Spleen (tissue), 11 donors: ENCODE measurements around the gene NFIX. TPM values are rescaled to one million over a fixed set of nuclear protein-coding genes. Genes with fewer than 3 reads are reported as not detected.
A peak's percentile ranks its signal among the peaks of the same experiment; 100 is the strongest.

Source experiments
- DNase-seq: peaks from one replicate; pipeline ENCODE4 v3.0.0-alpha.2; 2020
- H3K27ac ChIP-seq, 8 donors: fragments of 200-600 bp; sonication (generic) in 7 of 8; 1 replicate in 4 of 8; 2 replicates in 4 of 8; pipeline versions ENCODE4 v1.5.0 to v1.8.0; 2016 to 2021; ENCODE audit warnings: inconsistent platforms in 4 of 8, mild to moderate bottlenecking in 4 of 8, moderate library complexity in 1 of 8
- H3K27me3 ChIP-seq, 7 donors: fragments of 200-600 bp; sonication (generic) in 6 of 7; replicated peaks in 1 of 7; 1 replicate in 4 of 7; 2 replicates in 3 of 7; pipeline versions ENCODE4 v1.5.0 to v1.8.0; 2016 to 2021; ENCODE audit warnings: inconsistent platforms in 3 of 7, mild to moderate bottlenecking in 1 of 7
- H3K36me3 ChIP-seq, 6 donors: fragments of 200-600 bp; sonication (generic) in 5 of 6; 1 replicate in 4 of 6; 2 replicates in 2 of 6; pipeline versions ENCODE4 v1.5.0 to v1.8.0; 2016 to 2021; ENCODE audit warnings: inconsistent platforms in 2 of 6
- H3K4me1 ChIP-seq, 6 donors: fragments of 200-600 bp; sonication (generic) in 5 of 6; 1 replicate in 3 of 6; 2 replicates in 3 of 6; pipeline versions ENCODE4 v1.5.0 to v1.8.0; 2016 to 2021; ENCODE audit warnings: inconsistent platforms in 3 of 6
- H3K4me3 ChIP-seq, 8 donors: fragments of 200-600 bp; sonication (generic) in 7 of 8; 1 replicate in 4 of 8; 2 replicates in 4 of 8; pipeline versions ENCODE4 v1.5.0 to v1.8.0; 2016 to 2021; ENCODE audit warnings: inconsistent platforms in 4 of 8, mild to moderate bottlenecking in 4 of 8, moderate library complexity in 2 of 8
- H3K9me3 ChIP-seq, 8 donors: fragments of 200-600 bp; sonication (generic) in 7 of 8; 1 replicate in 4 of 8; 2 replicates in 4 of 8; pipeline versions ENCODE4 v1.5.0 to v1.8.0; 2016 to 2021; ENCODE audit warnings: inconsistent platforms in 4 of 8
- POLR2A ChIP-seq, 3 donors: fragments of 450-650 bp; IDR thresholded peaks; one replicate each; pipeline ENCODE4 v1.5.1; 2017; ENCODE audit warnings: antibody characterized with exemption in 3 of 3, mild to moderate bottlenecking in 1 of 3
- POLR2AphosphoS5 ChIP-seq, 3 donors: sonication (generic); formaldehyde crosslinking; IDR thresholded peaks; one replicate each; pipeline ENCODE4 v1.5.1; 2017; ENCODE audit warnings: antibody characterized with exemption in 3 of 3
- WGBS, 5 donors: extraction: QIAGEN DNeasy Blood & Tissue Kit in 3 of 5; methylation state at CpG; one replicate each; pipeline versions ENCODE4 v1.1.5 to v1.1.7; 2013 to 2018; 5-methylcytosine and 5-hydroxymethylcytosine counted together
- intact Hi-C: fragments of 100-400 bp; cut with DNase I; formaldehyde crosslinking; loops from one replicate; pipeline ENCODE4 v1.15.0; 2023; ENCODE audit warnings: low total_unique reads
- polyA plus RNA-seq, 3 donors: library from polyadenylated mRNA; stranded (reverse); fragments of 200-250 nt; gene quantifications; one replicate each; pipeline ENCODE4 v1.2.1, GENCODE V29; 2013
- total RNA-seq, 7 donors: library from RNA; depleted of rRNA in 3 of 7; stranded (reverse); fragments of >200 nt in 3 of 7; fragmentation: NEBNext Ultra II Directional in 4 of 7; extraction: Animal tissue kit (Norgen Biotek cat#: 25700) in 4 of 7; gene quantifications; one replicate each; pipeline versions ENCODE4 v1.1.0 to v1.2.1, GENCODE V29; 2016 to 2021
- TF ChIP-seq, protein P1 (sequence below), 11 experiments: fragments of 200-600 bp in 7 of 11; fragments of 450-650 bp in 4 of 11; sonication (generic) in 4 of 11; IDR thresholded peaks in 8 of 11; conservative IDR thresholded peaks in 3 of 11; 1 replicate in 7 of 11; 2 replicates in 4 of 11; pipeline versions ENCODE4 v1.4.0 to v1.8.0; 2016 to 2021; ENCODE audit warnings: antibody characterized with exemption in 11 of 11, inconsistent platforms in 4 of 11, mild to moderate bottlenecking in 1 of 11
- donor health status: healthy with polysubstance abuse.
- donor health status: DM: no; HTN: no; CAD: no; lungs with moderate emphysema.
- donor health status: DM: no; HTN: no; CAD: no.
- donor health status: Bipolar disorder and iron deficiency.
- donor health status: healthy.
- donor health status: DM: no; HTN: no; CAD: no.
- donor health status: DM: yes; HTN: yes; CAD: no.

NFIX gene
- total and polyA plus RNA-seq, 10 donors, result 1.1 to 41.4 (median 17.5) TPM

DNA sequence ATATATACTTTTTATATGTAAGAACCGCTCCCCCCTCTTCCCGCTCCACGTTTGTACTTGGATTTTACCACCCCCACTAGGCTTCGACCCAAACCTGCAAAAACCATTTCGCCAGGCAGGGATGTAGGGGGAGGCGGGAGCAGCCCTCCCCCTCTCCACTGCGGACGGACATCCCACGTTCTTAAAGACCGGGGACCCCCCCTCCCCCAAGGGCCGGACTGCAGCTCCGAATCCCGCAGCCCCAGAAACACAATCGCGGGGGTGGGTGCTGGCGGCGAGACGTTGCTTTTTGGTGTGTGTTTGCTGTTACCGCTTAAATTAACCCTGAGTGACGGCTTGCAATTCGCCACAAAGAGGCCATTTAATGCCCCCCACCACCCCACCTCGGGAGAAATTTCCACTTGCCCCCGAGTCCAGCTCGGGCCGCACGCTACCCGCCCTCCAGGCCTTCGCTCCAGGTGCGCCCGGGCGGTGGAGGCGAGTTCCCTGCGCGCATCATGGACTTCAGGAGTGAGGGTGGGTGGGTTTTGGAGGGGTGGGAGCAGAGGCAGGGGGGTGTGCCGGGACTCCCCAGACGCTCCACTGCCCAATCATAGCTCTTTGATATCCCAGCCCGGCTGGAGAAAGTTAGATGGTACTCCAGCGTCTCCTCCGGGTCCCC, 15.8 kb downstream of the NFIX start:
- WGBS, 5 donors, result 26 to 45% (median 33%) methylated on average over 20 to 39 of the region's 39 CpGs
- Histone ChIP-seq H3K27ac (no peak overlapping the region), H3K4me3 (no peak overlapping the region), H3K36me3 (no peaks in the 10 kb centered on the region), H3K27me3 (peaks cover 0 to 77% (median 50%) of the 10 kb centered on the region in 7 donors), H3K4me1 (peaks cover 13 to 66% (median 44%) of the 10 kb centered on the region in 6 donors), H3K9me3 (no peaks in the 10 kb centered on the region)
- no peak for DNase-seq
- intact Hi-C loops, result no loop called here
- no peak for TF ChIP-seq POLR2AphosphoS5 (IDR thresholded peaks at IDR 0.05)
- TF ChIP-seq POLR2A (IDR thresholded peaks at IDR 0.05), result no peak
- TF ChIP-seq, protein P1, sequence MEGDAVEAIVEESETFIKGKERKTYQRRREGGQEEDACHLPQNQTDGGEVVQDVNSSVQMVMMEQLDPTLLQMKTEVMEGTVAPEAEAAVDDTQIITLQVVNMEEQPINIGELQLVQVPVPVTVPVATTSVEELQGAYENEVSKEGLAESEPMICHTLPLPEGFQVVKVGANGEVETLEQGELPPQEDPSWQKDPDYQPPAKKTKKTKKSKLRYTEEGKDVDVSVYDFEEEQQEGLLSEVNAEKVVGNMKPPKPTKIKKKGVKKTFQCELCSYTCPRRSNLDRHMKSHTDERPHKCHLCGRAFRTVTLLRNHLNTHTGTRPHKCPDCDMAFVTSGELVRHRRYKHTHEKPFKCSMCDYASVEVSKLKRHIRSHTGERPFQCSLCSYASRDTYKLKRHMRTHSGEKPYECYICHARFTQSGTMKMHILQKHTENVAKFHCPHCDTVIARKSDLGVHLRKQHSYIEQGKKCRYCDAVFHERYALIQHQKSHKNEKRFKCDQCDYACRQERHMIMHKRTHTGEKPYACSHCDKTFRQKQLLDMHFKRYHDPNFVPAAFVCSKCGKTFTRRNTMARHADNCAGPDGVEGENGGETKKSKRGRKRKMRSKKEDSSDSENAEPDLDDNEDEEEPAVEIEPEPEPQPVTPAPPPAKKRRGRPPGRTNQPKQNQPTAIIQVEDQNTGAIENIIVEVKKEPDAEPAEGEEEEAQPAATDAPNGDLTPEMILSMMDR (IDR thresholded peaks at IDR 0.05 in 8 of 11, conservative IDR thresholded peaks at IDR 0.05 in 3 of 11), result no peak

GRCh38 chr19:13011653-13012389, 16.5 kb downstream of the NFIX start:
- no peak for DNase-seq
- peak overlapping the region in 7 of 8 donors; percentile 6 to 64 (median 38) for H3K4me3 ChIP-seq
- H3K27me3 ChIP-seq, result peaks cover 0 to 81% (median 50%) of the 10 kb centered on the region in 7 donors
- intact Hi-C loops, result no loop called here
- peak in 1 of 3 donors; percentile 47 for TF ChIP-seq POLR2AphosphoS5 (IDR thresholded peaks at IDR 0.05)
- TF ChIP-seq POLR2A (IDR thresholded peaks at IDR 0.05), result no peak
- H3K4me1 ChIP-seq, result peaks cover 13 to 71% (median 47%) of the 10 kb centered on the region in 6 donors
- WGBS, 5 donors, result 16 to 56% (median 28%) methylated on average over 27 to 54 of the region's 54 CpGs
- H3K27ac ChIP-seq, result peak overlapping the region in 2 of 8 donors; percentile 40 to 52
- H3K9me3 ChIP-seq, result no peaks in the 10 kb centered on the region
- H3K36me3 ChIP-seq, result no peaks in the 10 kb centered on the region

GRCh38 chr19:13012390-13012689, 17.1 kb downstream of the NFIX start:
- DNase-seq, result no peak
- WGBS, 5 donors, result 13 to 18% (median 15%) methylated on average over 12 to 23 of the region's 23 CpGs
- peak overlapping the region in 3 of 8 donors; percentile 40 to 52 (median 41) for H3K27ac ChIP-seq
- no peaks in the 10 kb centered on the region for H3K9me3 ChIP-seq
- TF ChIP-seq POLR2AphosphoS5 (IDR thresholded peaks at IDR 0.05) (no peak), POLR2A (IDR thresholded peaks at IDR 0.05) (no peak)
- TF ChIP-seq, protein P1 (IDR thresholded peaks at IDR 0.05 in 8 of 11, conservative IDR thresholded peaks at IDR 0.05 in 3 of 11), result no peak
- H3K36me3 ChIP-seq, result no peaks in the 10 kb centered on the region
- intact Hi-C loops, result no loop called here
- peaks cover 13 to 76% (median 49%) of the 10 kb centered on the region in 6 donors for H3K4me1 ChIP-seq
- peaks cover 0 to 87% (median 50%) of the 10 kb centered on the region in 7 donors for H3K27me3 ChIP-seq
- peak overlapping the region in 7 of 8 donors; percentile 6 to 64 (median 38) for H3K4me3 ChIP-seq

GRCh38 chr19:13012690-13013608, 17.7 kb downstream of the NFIX start:
- H3K4me1 ChIP-seq, result peaks cover 16 to 82% (median 55%) of the 10 kb centered on the region in 6 donors
- H3K4me3 ChIP-seq, result peak overlapping the region; percentile 15 to 64 (median 35)
- peak overlapping the region in 6 of 8 donors; percentile 4 to 52 (median 32) for H3K27ac ChIP-seq
- intact Hi-C loops, result no loop called here
- no peaks in the 10 kb centered on the region for H3K36me3 ChIP-seq
- no peak for DNase-seq
- 4 to 9% (median 8%) methylated on average over 52 of the region's 52 CpGs for WGBS, 5 donors
- TF ChIP-seq POLR2A (IDR thresholded peaks at IDR 0.05), result no peak
- TF ChIP-seq, protein P1 (IDR thresholded peaks at IDR 0.05 in 8 of 11, conservative IDR thresholded peaks at IDR 0.05 in 3 of 11), result no peak
- TF ChIP-seq POLR2AphosphoS5 (IDR thresholded peaks at IDR 0.05), result peak in 1 of 3 donors; percentile 19
- no peaks in the 10 kb centered on the region for H3K9me3 ChIP-seq
- peaks cover 0 to 90% (median 50%) of the 10 kb centered on the region in 7 donors for H3K27me3 ChIP-seq
